ENCODE results near the gene MYO9B.
A peak's percentile ranks its signal among the peaks of the same experiment; 100 is the strongest.

Gene MYO9B

GRCh38 chr19:17240062-17240752, 164.6 kb downstream of the MYO9B start:
- no peak overlapping the region for H3K4me3 ChIP-seq (ENCODE audit: low read depth in 1 of 2, low read length in 2 of 2)
- H3K4me1 ChIP-seq (ENCODE audit: control insufficient read depth in 1 of 2, insufficient read depth in 2 of 2, low read length in 2 of 2), result peaks cover 0 to 29% of the 10 kb centered on the region in 2 donors
- H3K9me3 ChIP-seq (ENCODE audit: control insufficient read depth in 1 of 2, low read length in 2 of 2), result no peaks in the 10 kb centered on the region
- H3K27ac ChIP-seq (ENCODE audit: low read length), result no peak overlapping the region
- H3K27me3 ChIP-seq (ENCODE audit: low read depth, low read length), result no peaks in the 10 kb centered on the region
- H3K36me3 ChIP-seq (ENCODE audit: control insufficient read depth in 1 of 2, insufficient read depth in 2 of 2, low read length in 2 of 2), result peaks cover 6 to 17% of the 10 kb centered on the region in 2 donors

- H3K9me3 ChIP-seq (ENCODE audit: control insufficient read depth in 1 of 2, low read length in 2 of 2), result no peaks in the 10 kb centered on the region
- peaks cover 0 to 29% of the 10 kb centered on the region in 2 donors for H3K4me1 ChIP-seq (ENCODE audit: control insufficient read depth in 1 of 2, insufficient read depth in 2 of 2, low read length in 2 of 2)
- no peak overlapping the region for H3K4me3 ChIP-seq (ENCODE audit: low read depth in 1 of 2, low read length in 2 of 2)
- peaks cover 6 to 17% of the 10 kb centered on the region in 2 donors for H3K36me3 ChIP-seq (ENCODE audit: control insufficient read depth in 1 of 2, insufficient read depth in 2 of 2, low read length in 2 of 2)
- no peaks in the 10 kb centered on the region for H3K27me3 ChIP-seq (ENCODE audit: low read depth, low read length)
- no peak overlapping the region for H3K27ac ChIP-seq (ENCODE audit: low read length)
Measured at GRCh38 chr19:17240826-17241399, 165.3 kb downstream of the MYO9B start.

GRCh38 chr19:17242431-17243208, 167.0 kb downstream of the MYO9B start:
- Histone ChIP-seq H3K27me3 (ENCODE audit: low read depth, low read length) (no peaks in the 10 kb centered on the region), H3K4me1 (ENCODE audit: control insufficient read depth in 1 of 2, insufficient read depth in 2 of 2, low read length in 2 of 2) (peaks cover 6 to 35% of the 10 kb centered on the region in 2 donors), H3K9me3 (ENCODE audit: control insufficient read depth in 1 of 2, low read length in 2 of 2) (no peaks in the 10 kb centered on the region), H3K4me3 (ENCODE audit: low read depth in 1 of 2, low read length in 2 of 2) (peak overlapping the region in 1 of 2 donors; percentile 94), H3K27ac (ENCODE audit: low read length) (no peak overlapping the region), H3K36me3 (ENCODE audit: control insufficient read depth in 1 of 2, insufficient read depth in 2 of 2, low read length in 2 of 2) (peaks cover 6 to 16% of the 10 kb centered on the region in 2 donors)

- Histone ChIP-seq H3K27ac (ENCODE audit: low read length) (peak overlapping the region; percentile 63), H3K4me1 (ENCODE audit: control insufficient read depth in 1 of 2, insufficient read depth in 2 of 2, low read length in 2 of 2) (peaks cover 6 to 35% of the 10 kb centered on the region in 2 donors), H3K27me3 (ENCODE audit: low read depth, low read length) (no peaks in the 10 kb centered on the region), H3K9me3 (ENCODE audit: control insufficient read depth in 1 of 2, low read length in 2 of 2) (no peaks in the 10 kb centered on the region), H3K4me3 (ENCODE audit: low read depth in 1 of 2, low read length in 2 of 2) (peak overlapping the region; percentile 77 to 94), H3K36me3 (ENCODE audit: control insufficient read depth in 1 of 2, insufficient read depth in 2 of 2, low read length in 2 of 2) (peaks cover under 1 to 9% of the 10 kb centered on the region in 2 donors)
Measured at GRCh38 chr19:17243211-17243829, 167.7 kb downstream of the MYO9B start.

- no peaks in the 10 kb centered on the region for H3K27me3 ChIP-seq (ENCODE audit: low read depth, low read length)
- H3K36me3 ChIP-seq (ENCODE audit: control insufficient read depth in 1 of 2, insufficient read depth in 2 of 2, low read length in 2 of 2), result peaks cover 0 to 9% of the 10 kb centered on the region in 2 donors
- H3K9me3 ChIP-seq (ENCODE audit: control insufficient read depth in 1 of 2, low read length in 2 of 2), result no peaks in the 10 kb centered on the region
- peak overlapping the region; percentile 77 to 94 for H3K4me3 ChIP-seq (ENCODE audit: low read depth in 1 of 2, low read length in 2 of 2)
- peaks cover 6 to 35% of the 10 kb centered on the region in 2 donors for H3K4me1 ChIP-seq (ENCODE audit: control insufficient read depth in 1 of 2, insufficient read depth in 2 of 2, low read length in 2 of 2)
- peak overlapping the region; percentile 63 for H3K27ac ChIP-seq (ENCODE audit: low read length)
Measured at GRCh38 chr19:17243830-17244617, 168.4 kb downstream of the MYO9B start.

GRCh38 chr19:17244618-17245534, 169.3 kb downstream of the MYO9B start:
- peaks cover 0 to 9% of the 10 kb centered on the region in 2 donors for H3K36me3 ChIP-seq (ENCODE audit: control insufficient read depth in 1 of 2, insufficient read depth in 2 of 2, low read length in 2 of 2)
- peak overlapping the region; percentile 77 to 94 for H3K4me3 ChIP-seq (ENCODE audit: low read depth in 1 of 2, low read length in 2 of 2)
- peaks cover 6 to 35% of the 10 kb centered on the region in 2 donors for H3K4me1 ChIP-seq (ENCODE audit: control insufficient read depth in 1 of 2, insufficient read depth in 2 of 2, low read length in 2 of 2)
- no peaks in the 10 kb centered on the region for H3K27me3 ChIP-seq (ENCODE audit: low read depth, low read length)
- H3K27ac ChIP-seq (ENCODE audit: low read length), result peak overlapping the region; percentile 8
- H3K9me3 ChIP-seq (ENCODE audit: control insufficient read depth in 1 of 2, low read length in 2 of 2), result no peaks in the 10 kb centered on the region

- Histone ChIP-seq H3K4me1 (ENCODE audit: control insufficient read depth in 1 of 2, insufficient read depth in 2 of 2, low read length in 2 of 2) (peaks cover 6 to 35% of the 10 kb centered on the region in 2 donors), H3K9me3 (ENCODE audit: control insufficient read depth in 1 of 2, low read length in 2 of 2) (no peaks in the 10 kb centered on the region), H3K27me3 (ENCODE audit: low read depth, low read length) (no peaks in the 10 kb centered on the region), H3K27ac (ENCODE audit: low read length) (peak within 1 kb of the TSS; percentile 8), H3K4me3 (ENCODE audit: low read depth in 1 of 2, low read length in 2 of 2) (peak within 1 kb of the TSS; percentile 77 to 94), H3K36me3 (ENCODE audit: control insufficient read depth in 1 of 2, insufficient read depth in 2 of 2, low read length in 2 of 2) (peaks cover 0 to 4% of the 10 kb centered on the region in 2 donors)
Measured at GRCh38 chr19:17245535-17245984, 170.0 kb downstream of the MYO9B start, which contains the start of gene NR2F6. NR2F6 (minus strand) TSS chr19:17245919; CDS start chr19:17245220, 699 bp downstream.

- H3K9me3 ChIP-seq (ENCODE audit: control insufficient read depth in 1 of 2, low read length in 2 of 2), result no peaks in the 10 kb centered on the region
- H3K4me1 ChIP-seq (ENCODE audit: control insufficient read depth in 1 of 2, insufficient read depth in 2 of 2, low read length in 2 of 2), result peaks cover 6 to 35% of the 10 kb centered on the region in 2 donors
- H3K27ac ChIP-seq (ENCODE audit: low read length), result no peak overlapping the region
- no peaks in the 10 kb centered on the region for H3K36me3 ChIP-seq (ENCODE audit: control insufficient read depth in 1 of 2, insufficient read depth in 2 of 2, low read length in 2 of 2)
- peak overlapping the region; percentile 30 to 70 for H3K4me3 ChIP-seq (ENCODE audit: low read depth in 1 of 2, low read length in 2 of 2)
- no peaks in the 10 kb centered on the region for H3K27me3 ChIP-seq (ENCODE audit: low read depth, low read length)
Measured at GRCh38 chr19:17246681-17247425, 171.3 kb downstream of the MYO9B start.

GRCh38 chr19:17248011-17248776, 172.6 kb downstream of the MYO9B start:
- Histone ChIP-seq H3K4me1 (ENCODE audit: control insufficient read depth in 1 of 2, insufficient read depth in 2 of 2, low read length in 2 of 2) (peaks cover 6 to 23% of the 10 kb centered on the region in 2 donors), H3K27ac (ENCODE audit: low read length) (no peak overlapping the region), H3K36me3 (ENCODE audit: control insufficient read depth in 1 of 2, insufficient read depth in 2 of 2, low read length in 2 of 2) (no peaks in the 10 kb centered on the region), H3K27me3 (ENCODE audit: low read depth, low read length) (no peaks in the 10 kb centered on the region), H3K4me3 (ENCODE audit: low read depth in 1 of 2, low read length in 2 of 2) (no peak overlapping the region), H3K9me3 (ENCODE audit: control insufficient read depth in 1 of 2, low read length in 2 of 2) (no peaks in the 10 kb centered on the region)
